GM12873 (cell line): ENCODE results near the gene HHLA2.

Experiments
- TF ChIP-seq, protein P1 (sequence below): IDR thresholded peaks from 2 replicates; pipeline ENCODE4 v1.5.1; 2012; ENCODE audit warnings: low read depth, mild to moderate bottlenecking, moderate library complexity, low read length, control low read depth; ENCODE audit not compliant: insufficient read depth; ENCODE audit errors: missing control alignments

Gene HHLA2

DNA sequence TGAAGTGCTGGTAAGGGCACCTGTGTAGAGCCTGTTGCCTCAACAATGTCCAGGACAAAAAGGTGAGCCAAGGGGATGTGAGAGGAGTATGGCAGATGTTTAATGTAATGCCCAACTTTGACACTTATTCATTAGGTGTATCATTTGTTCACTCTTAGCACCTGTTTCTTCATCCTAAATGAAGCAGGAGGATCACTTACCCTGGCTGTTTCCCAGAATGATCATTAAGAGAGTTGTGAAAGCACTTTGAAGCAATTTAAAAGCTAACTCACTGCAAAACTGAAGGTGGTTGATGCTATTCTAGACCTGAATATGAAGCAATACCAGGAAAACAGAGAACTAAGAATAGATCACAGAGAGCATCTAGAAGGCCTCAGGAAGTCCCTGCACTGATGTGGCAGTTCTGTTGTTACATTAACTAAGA is 3.4 kb upstream of the HHLA2 start:
- TF ChIP-seq, protein P1, sequence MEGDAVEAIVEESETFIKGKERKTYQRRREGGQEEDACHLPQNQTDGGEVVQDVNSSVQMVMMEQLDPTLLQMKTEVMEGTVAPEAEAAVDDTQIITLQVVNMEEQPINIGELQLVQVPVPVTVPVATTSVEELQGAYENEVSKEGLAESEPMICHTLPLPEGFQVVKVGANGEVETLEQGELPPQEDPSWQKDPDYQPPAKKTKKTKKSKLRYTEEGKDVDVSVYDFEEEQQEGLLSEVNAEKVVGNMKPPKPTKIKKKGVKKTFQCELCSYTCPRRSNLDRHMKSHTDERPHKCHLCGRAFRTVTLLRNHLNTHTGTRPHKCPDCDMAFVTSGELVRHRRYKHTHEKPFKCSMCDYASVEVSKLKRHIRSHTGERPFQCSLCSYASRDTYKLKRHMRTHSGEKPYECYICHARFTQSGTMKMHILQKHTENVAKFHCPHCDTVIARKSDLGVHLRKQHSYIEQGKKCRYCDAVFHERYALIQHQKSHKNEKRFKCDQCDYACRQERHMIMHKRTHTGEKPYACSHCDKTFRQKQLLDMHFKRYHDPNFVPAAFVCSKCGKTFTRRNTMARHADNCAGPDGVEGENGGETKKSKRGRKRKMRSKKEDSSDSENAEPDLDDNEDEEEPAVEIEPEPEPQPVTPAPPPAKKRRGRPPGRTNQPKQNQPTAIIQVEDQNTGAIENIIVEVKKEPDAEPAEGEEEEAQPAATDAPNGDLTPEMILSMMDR, result no peak

GRCh38 chr3:108293858-108294257 is 2.5 kb upstream of the HHLA2 start:
- TF ChIP-seq, protein P1, result no peak

DNA sequence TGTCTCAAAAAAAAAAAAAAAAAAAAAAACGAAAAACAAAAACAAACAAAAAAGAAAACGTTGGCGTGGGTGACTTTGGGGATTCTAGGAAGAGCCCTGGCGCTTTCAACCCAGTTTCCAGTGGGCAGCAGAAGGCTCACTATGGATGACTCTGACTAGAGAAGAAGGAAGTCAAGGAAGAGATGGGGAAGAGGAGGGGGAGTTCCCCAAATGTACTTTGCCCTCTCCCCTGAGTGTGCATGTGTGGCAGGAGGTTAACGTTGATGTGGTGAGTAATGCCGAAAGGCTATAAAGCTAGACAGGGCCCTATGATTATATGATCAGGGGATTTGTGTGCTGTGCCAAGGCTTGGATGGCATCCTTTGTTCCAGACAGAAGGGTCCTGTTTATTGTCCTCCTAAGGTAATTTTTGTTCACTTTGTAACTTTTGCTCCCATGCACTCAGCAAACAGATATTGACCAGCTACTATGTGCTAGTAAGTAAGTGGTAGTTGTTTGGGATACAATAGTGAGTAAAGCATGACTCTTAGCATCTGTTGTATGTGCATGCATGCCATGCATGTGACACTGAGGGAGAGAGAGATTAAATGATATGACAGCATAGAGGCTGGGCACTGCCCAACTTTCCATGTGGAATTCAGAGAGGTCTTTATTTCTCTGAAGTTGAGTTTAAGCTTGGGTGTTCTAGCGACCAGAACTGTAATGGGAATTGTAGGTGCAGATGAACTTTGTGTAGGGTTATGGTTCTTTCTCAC is 750 bp upstream of the HHLA2 start:
- TF ChIP-seq, protein P1, result no peak

DNA sequence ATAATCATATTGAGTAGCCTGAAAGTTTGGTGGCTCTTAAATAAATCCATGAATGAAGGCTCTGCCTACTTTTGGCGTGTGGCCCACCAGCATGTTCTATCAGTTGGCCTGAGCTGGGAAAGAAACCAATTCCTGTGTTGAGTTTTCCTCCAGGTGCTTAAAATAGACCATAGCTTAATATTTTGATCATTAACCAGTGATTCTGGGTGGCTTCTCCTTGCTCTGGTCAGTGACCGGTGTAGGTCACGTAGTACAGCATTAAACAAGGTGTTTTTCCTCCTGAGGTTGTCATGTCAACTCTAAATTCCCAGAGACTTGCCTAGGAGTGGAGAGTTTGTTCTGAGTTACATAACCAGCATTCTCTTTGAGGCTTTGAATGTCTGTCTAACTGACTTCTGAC is 1.3 kb downstream of the HHLA2 start:
- TF ChIP-seq, protein P1, result no peak

- TF ChIP-seq, protein P1, result no peak
Measured at GRCh38 chr3:108298056-108298455, 1.7 kb downstream of the HHLA2 start.

DNA sequence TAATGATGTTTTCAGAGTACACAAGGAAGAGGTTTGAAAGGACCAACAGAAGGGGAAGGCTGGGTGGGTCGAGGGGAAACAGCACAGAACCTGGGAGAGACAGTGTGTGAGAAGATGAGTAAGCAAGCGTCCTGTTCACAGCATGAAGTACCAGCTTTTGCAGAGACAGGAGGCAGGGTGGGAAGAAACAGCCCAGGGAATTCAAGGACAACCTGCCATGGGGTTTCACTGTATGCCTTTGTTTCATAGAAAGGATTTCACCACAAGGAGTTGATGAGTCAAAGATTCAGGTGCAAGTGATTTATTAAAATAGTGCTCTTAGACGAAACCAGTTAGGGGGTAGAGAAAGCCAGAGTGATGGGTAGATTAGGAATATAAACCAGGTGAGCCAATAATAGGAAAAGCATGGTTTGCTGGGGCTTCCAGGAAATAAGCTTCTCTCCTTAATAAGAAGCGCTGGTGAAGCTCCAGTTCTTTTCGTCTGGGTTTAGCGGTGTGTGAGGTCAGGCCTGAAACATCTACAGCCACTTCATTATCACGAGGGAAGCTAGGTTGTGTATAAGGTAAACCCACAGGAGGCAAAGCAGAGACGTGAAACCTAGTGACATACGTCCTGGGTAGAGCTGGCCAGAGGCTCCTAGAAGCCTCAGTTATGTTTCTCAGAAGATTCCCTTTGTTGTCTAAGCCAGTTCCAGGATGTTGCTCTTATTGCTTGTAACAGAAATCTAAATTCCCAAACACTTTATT is 3.9 kb downstream of the HHLA2 start:
- TF ChIP-seq, protein P1, result no peak

DNA sequence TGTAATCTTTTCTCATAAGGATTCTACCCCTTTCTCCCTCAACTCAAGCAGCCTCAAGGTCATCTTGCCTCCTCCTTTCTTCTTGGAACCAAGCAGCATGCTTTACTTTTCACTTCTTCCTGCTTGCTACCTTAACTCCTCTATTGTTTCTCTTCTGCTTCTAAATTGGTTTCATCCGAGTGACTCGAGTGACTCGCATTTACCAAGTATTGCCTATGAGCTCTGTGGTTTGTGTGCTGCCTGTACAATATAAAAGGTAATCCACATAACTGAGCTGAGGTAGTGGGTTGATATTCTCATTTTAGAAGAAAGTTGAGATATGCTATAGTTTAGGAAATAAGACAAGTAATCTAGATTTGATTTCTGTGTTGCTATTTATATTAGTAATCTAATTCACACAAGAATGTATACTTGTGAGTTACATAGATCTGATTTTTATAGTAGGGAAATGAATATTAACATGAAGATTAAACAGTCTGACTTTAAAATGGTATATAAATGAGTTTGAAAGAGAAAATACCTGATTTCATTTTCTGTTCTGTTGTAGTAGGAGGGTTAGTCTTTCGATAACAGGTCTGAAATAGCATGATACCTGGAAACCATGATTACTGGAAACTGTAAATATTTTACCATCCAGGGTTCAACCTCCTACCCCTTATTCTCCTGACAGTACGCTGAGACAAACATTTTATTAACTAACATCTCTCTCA is 5.5 kb downstream of the HHLA2 start:
- TF ChIP-seq, protein P1, result no peak
